ENCODE results near the gene RSPH3.
A peak's percentile ranks its signal among the peaks of the same experiment; 100 is the strongest.
"Not testable (repeated sequence)": the region's sequence is repeated elsewhere in the genome, so short reads cannot be mapped to it uniquely, and the experiment has no call there.

Gene RSPH3

GRCh38 chr6:159037756-159038290 is 37.8 kb upstream of the RSPH3 start:
- Mint-ChIP-seq H3K36me3 (ENCODE audit: low read depth) (peaks cover 86% of the 10 kb centered on the region), H3K4me1 (ENCODE audit: low read depth) (peaks cover 48% of the 10 kb centered on the region), H3K27ac (peak overlapping the region; percentile 75), H3K27me3 (ENCODE audit: low read depth) (no peaks in the 10 kb centered on the region), H3K4me3 (no peak overlapping the region), H3K9me3 (no peaks in the 10 kb centered on the region)
- no peak for DNase-seq (ENCODE audit: low spot score)

- H3K36me3 Mint-ChIP-seq (ENCODE audit: low read depth) = peaks cover 74% of the 10 kb centered on the region
- H3K4me3 Mint-ChIP-seq = no peak overlapping the region
- no peaks in the 10 kb centered on the region for H3K9me3 Mint-ChIP-seq
Observed at GRCh38 chr6:159036673-159037072, 36.7 kb upstream of the RSPH3 start.

GRCh38 chr6:159035891-159036290 is 35.9 kb upstream of the RSPH3 start:
- Mint-ChIP-seq H3K36me3 (ENCODE audit: low read depth) (peaks cover 67% of the 10 kb centered on the region), H3K27me3 (ENCODE audit: low read depth) (no peaks in the 10 kb centered on the region), H3K4me1 (ENCODE audit: low read depth) (peaks cover 30% of the 10 kb centered on the region), H3K27ac (no peak overlapping the region), H3K9me3 (no peaks in the 10 kb centered on the region), H3K4me3 (no peak overlapping the region)
- DNase-seq (ENCODE audit: low spot score) = no peak

More at GRCh38 chr6:159036673-159037072, 36.7 kb upstream of the RSPH3 start:
- peaks cover 37% of the 10 kb centered on the region for H3K4me1 Mint-ChIP-seq (ENCODE audit: low read depth)
- DNase-seq (ENCODE audit: low spot score) = no peak
- no peaks in the 10 kb centered on the region for H3K27me3 Mint-ChIP-seq (ENCODE audit: low read depth)
- H3K27ac Mint-ChIP-seq = peak overlapping the region; percentile 36

- no peak overlapping the region for H3K27ac Mint-ChIP-seq
- H3K27me3 Mint-ChIP-seq (ENCODE audit: low read depth) = no peaks in the 10 kb centered on the region
- no peaks in the 10 kb centered on the region for H3K9me3 Mint-ChIP-seq
- DNase-seq (ENCODE audit: low spot score) = no peak
- no peak overlapping the region for H3K4me3 Mint-ChIP-seq
- H3K4me1 Mint-ChIP-seq (ENCODE audit: low read depth) = peaks cover 9% of the 10 kb centered on the region
- H3K36me3 Mint-ChIP-seq (ENCODE audit: low read depth) = peaks cover 42% of the 10 kb centered on the region
Observed at GRCh38 chr6:159033160-159034049, 33.4 kb upstream of the RSPH3 start.

- Mint-ChIP-seq H3K27ac (no peak overlapping the region), H3K9me3 (no peaks in the 10 kb centered on the region), H3K27me3 (ENCODE audit: low read depth) (no peaks in the 10 kb centered on the region), H3K4me1 (ENCODE audit: low read depth) (peaks cover 7% of the 10 kb centered on the region), H3K36me3 (ENCODE audit: low read depth) (peaks cover 31% of the 10 kb centered on the region), H3K4me3 (no peak overlapping the region)
- DNase-seq (ENCODE audit: low spot score) = no peak
Observed at GRCh38 chr6:159031846-159032245, 31.8 kb upstream of the RSPH3 start.

- Mint-ChIP-seq H3K4me3 (no peak overlapping the region), H3K9me3 (peaks cover 9% of the 10 kb centered on the region), H3K36me3 (ENCODE audit: low read depth) (peaks cover 21% of the 10 kb centered on the region), H3K4me1 (ENCODE audit: low read depth) (peaks cover 2% of the 10 kb centered on the region), H3K27me3 (ENCODE audit: low read depth) (no peaks in the 10 kb centered on the region), H3K27ac (no peak overlapping the region)
- DNase-seq (ENCODE audit: low spot score) = no peak
Observed at GRCh38 chr6:159030168-159030567, 30.2 kb upstream of the RSPH3 start.

- H3K4me3 Mint-ChIP-seq; DNase-seq (ENCODE audit: low spot score); H3K4me1 Mint-ChIP-seq (ENCODE audit: low read depth); H3K27me3 Mint-ChIP-seq (ENCODE audit: low read depth); H3K27ac Mint-ChIP-seq: not testable (repeated sequence)
- peaks cover 41% of the 10 kb centered on the region for H3K9me3 Mint-ChIP-seq
- H3K36me3 Mint-ChIP-seq (ENCODE audit: low read depth) = peaks cover 34% of the 10 kb centered on the region
Observed at GRCh38 chr6:159025224-159025623, 25.2 kb upstream of the RSPH3 start.

- Mint-ChIP-seq H3K4me1 (ENCODE audit: low read depth) (peaks cover 15% of the 10 kb centered on the region), H3K36me3 (ENCODE audit: low read depth) (peaks cover 34% of the 10 kb centered on the region), H3K27ac (peak overlapping the region; percentile 49), H3K27me3 (ENCODE audit: low read depth) (no peaks in the 10 kb centered on the region), H3K4me3 (no peak overlapping the region), H3K9me3 (peaks cover 41% of the 10 kb centered on the region)
- DNase-seq (ENCODE audit: low spot score) = peak; percentile 39
Observed at GRCh38 chr6:159023893-159024292, 23.9 kb upstream of the RSPH3 start.

- no peak overlapping the region for H3K4me3 Mint-ChIP-seq
- peaks cover 38% of the 10 kb centered on the region for H3K4me1 Mint-ChIP-seq (ENCODE audit: low read depth)
- DNase-seq (ENCODE audit: low spot score) = no peak
- no peak overlapping the region for H3K27ac Mint-ChIP-seq
- peaks cover 30% of the 10 kb centered on the region for H3K9me3 Mint-ChIP-seq
- H3K36me3 Mint-ChIP-seq (ENCODE audit: low read depth) = peaks cover 24% of the 10 kb centered on the region
- no peaks in the 10 kb centered on the region for H3K27me3 Mint-ChIP-seq (ENCODE audit: low read depth)
Observed at GRCh38 chr6:159020011-159020410, 20.0 kb upstream of the RSPH3 start.

GRCh38 chr6:159017757-159018559 is 18.0 kb upstream of the RSPH3 start:
- peaks cover 50% of the 10 kb centered on the region for H3K4me1 Mint-ChIP-seq (ENCODE audit: low read depth)
- H3K27ac Mint-ChIP-seq = peak overlapping the region; percentile 51
- H3K27me3 Mint-ChIP-seq (ENCODE audit: low read depth) = no peaks in the 10 kb centered on the region
- H3K4me3 Mint-ChIP-seq = peak overlapping the region; percentile 41
- DNase-seq (ENCODE audit: low spot score) = peak; percentile 5
- peaks cover 8% of the 10 kb centered on the region for H3K36me3 Mint-ChIP-seq (ENCODE audit: low read depth)
- peaks cover 12% of the 10 kb centered on the region for H3K9me3 Mint-ChIP-seq

GRCh38 chr6:159014406-159014805 is 14.4 kb upstream of the RSPH3 start:
- H3K9me3 Mint-ChIP-seq = no peaks in the 10 kb centered on the region
- H3K27ac Mint-ChIP-seq = no peak overlapping the region
- DNase-seq (ENCODE audit: low spot score) = peak; percentile 2
- H3K4me3 Mint-ChIP-seq = no peak overlapping the region
- H3K36me3 Mint-ChIP-seq (ENCODE audit: low read depth) = peaks cover 5% of the 10 kb centered on the region
- peaks cover 63% of the 10 kb centered on the region for H3K4me1 Mint-ChIP-seq (ENCODE audit: low read depth)
- H3K27me3 Mint-ChIP-seq (ENCODE audit: low read depth) = no peaks in the 10 kb centered on the region

GRCh38 chr6:159013229-159013628 is 13.2 kb upstream of the RSPH3 start:
- Mint-ChIP-seq H3K4me1 (ENCODE audit: low read depth) (peaks cover 56% of the 10 kb centered on the region), H3K27me3 (ENCODE audit: low read depth) (no peaks in the 10 kb centered on the region), H3K9me3 (no peaks in the 10 kb centered on the region), H3K36me3 (ENCODE audit: low read depth) (peaks cover 5% of the 10 kb centered on the region), H3K27ac (no peak overlapping the region), H3K4me3 (peak overlapping the region; percentile 22)
- DNase-seq (ENCODE audit: low spot score) = no peak

GRCh38 chr6:159012201-159012600 is 12.2 kb upstream of the RSPH3 start:
- Mint-ChIP-seq H3K27me3 (ENCODE audit: low read depth) (no peaks in the 10 kb centered on the region), H3K4me1 (ENCODE audit: low read depth) (peaks cover 50% of the 10 kb centered on the region), H3K36me3 (ENCODE audit: low read depth) (peaks cover 5% of the 10 kb centered on the region), H3K4me3 (no peak overlapping the region), H3K9me3 (no peaks in the 10 kb centered on the region), H3K27ac (no peak overlapping the region)
- DNase-seq (ENCODE audit: low spot score) = no peak
